OCI-LY7 (cell line): ENCODE data around the gene ZDHHC14.

Experiments used
- CTCF ChIP-seq: fragments of 200-600 bp; sonication (generic); conservative IDR thresholded peaks from 2 replicates; pipeline ENCODE4 v1.5.1; 2014; ENCODE audit warnings: mild to moderate bottlenecking, antibody characterized with exemption, low read length, moderate library complexity, mixed read lengths
- EZH2phosphoT487 ChIP-seq: fragments of 200-600 bp; sonication (generic); IDR thresholded peaks from 2 replicates; pipeline ENCODE4 v1.6.1; 2018; ENCODE audit warnings: low read depth, borderline replicate concordance, mild to moderate bottlenecking, mixed run types, antibody characterized with exemption, low read length, moderate library complexity, mixed read lengths

- TF ChIP-seq CTCF (no peak), EZH2phosphoT487 (no peak)
Measured at GRCh38 chr6:157432231-157432891, 51.4 kb downstream of the ZDHHC14 start.
